Neural progenitor cell (in vitro differentiated cells): ENCODE measurements around the gene RIN2.

Experiments
- CTCF ChIP-seq: fragments of 200-600 bp; sonication (generic); IDR thresholded peaks from 2 replicates; pipeline ENCODE4 v1.5.1; 2017; ENCODE audit warnings: antibody characterized with exemption, mild to moderate bottlenecking
- EZH2 ChIP-seq: fragments of 200-600 bp; sonication (generic); IDR thresholded peaks from 2 replicates; pipeline ENCODE4 v1.6.1; 2017; ENCODE audit warnings: antibody characterized with exemption, mild to moderate bottlenecking, moderate library complexity
- EZH2phosphoT487 ChIP-seq: fragments of 200-600 bp; sonication (generic); IDR thresholded peaks from 2 replicates; pipeline ENCODE4 v1.6.1; 2017; ENCODE audit warnings: antibody characterized with exemption

- TF ChIP-seq CTCF (no peak), EZH2 (no peak), EZH2phosphoT487 (no peak)
Observed at GRCh38 chr20:19761841-19762240, 3.8 kb downstream of the RIN2 start.
